Heart left ventricle (tissue), 16 donors: ENCODE measurements around the gene UMODL1. TPM values are rescaled to one million over a fixed set of nuclear protein-coding genes. Genes with fewer than 3 reads are reported as not detected.

Experiments used
- ATAC-seq, 4 donors: fragments of 200-7000 bp; cut with Tn5 transposase; one replicate each; pipeline ENCODE4 v1.9.1; 2020 to 2022; ENCODE audit warnings: moderate library complexity in 4 of 4, mild to moderate bottlenecking in 3 of 4, moderate number of reproducible peaks in 1 of 4
- DNase-seq, 5 donors: peaks; one replicate each; pipeline ENCODE4 v3.0.0-alpha.2; 2020
- H3K27ac ChIP-seq, 12 donors: fragments of 200-600 bp; sonication (generic) in 4 of 12; one replicate each; pipeline versions ENCODE4 v1.5.0 to v1.8.0; 2016 to 2022; ENCODE audit warnings: mild to moderate bottlenecking in 2 of 12
- H3K27me3 ChIP-seq, 9 donors: fragments of 200-600 bp; sonication (generic) in 2 of 9; one replicate each; pipeline versions ENCODE4 v1.5.1 to v1.8.0; 2016 to 2022; ENCODE audit warnings: mild to moderate bottlenecking in 3 of 9
- H3K36me3 ChIP-seq, 9 donors: fragments of 200-600 bp; sonication (generic) in 2 of 9; one replicate each; pipeline versions ENCODE4 v1.5.0 to v1.8.0; 2018 to 2022; ENCODE audit warnings: mild to moderate bottlenecking in 2 of 9
- H3K4me1 ChIP-seq, 12 donors: fragments of 200-600 bp; sonication (generic) in 4 of 12; one replicate each; pipeline versions ENCODE4 v1.5.0 to v1.8.0; 2016 to 2022; ENCODE audit warnings: mild to moderate bottlenecking in 3 of 12
- H3K4me3 ChIP-seq, 12 donors: fragments of 200-600 bp; sonication (generic) in 4 of 12; one replicate each; pipeline versions ENCODE4 v1.5.0 to v1.8.0; 2017 to 2022; ENCODE audit warnings: mild to moderate bottlenecking in 9 of 12, moderate library complexity in 4 of 12
- H3K9me3 ChIP-seq, 12 donors: fragments of 200-600 bp; sonication (generic) in 4 of 12; one replicate each; pipeline versions ENCODE4 v1.5.0 to v1.8.0; 2016 to 2022; ENCODE audit warnings: mild to moderate bottlenecking in 1 of 12
- POLR2A ChIP-seq, 2 donors: fragments of 450-650 bp; IDR thresholded peaks; one replicate each; pipeline ENCODE4 v1.6.1; 2017; ENCODE audit warnings: antibody characterized with exemption in 2 of 2, mild to moderate bottlenecking in 2 of 2, moderate library complexity in 2 of 2
- WGBS, 4 donors: extraction: QIAGEN DNeasy Blood & Tissue Kit in 2 of 4; methylation state at CpG; one replicate each; pipeline versions ENCODE4 v1.1.5 to v1.1.7; 2013 to 2018; 5-methylcytosine and 5-hydroxymethylcytosine counted together
- intact Hi-C, 10 donors: fragments of 100-400 bp; cut with DNase I; formaldehyde crosslinking; loops; one replicate each; pipeline versions ENCODE4 v1.11.1 to v1.14.2; 2022
- polyA plus RNA-seq, 2 donors: library from polyadenylated mRNA; stranded (reverse); fragments of 200-250 nt; gene quantifications; one replicate each; pipeline ENCODE4 v1.2.3, GENCODE V29; 2013
- total RNA-seq, 9 donors: library from RNA; depleted of rRNA in 2 of 9; stranded (reverse); fragments of >200 nt in 2 of 9; fragmentation: NEBNext Ultra II Directional in 3 of 9; extraction: Animal tissue kit (Norgen Biotek cat#: 25700) in 3 of 9; gene quantifications; one replicate each; pipeline versions ENCODE4 v1.1.0 to v1.2.4, GENCODE V29; 2016 to 2023
- TF ChIP-seq, protein P1 (sequence below), 12 donors: fragments of 200-600 bp; sonication (generic) in 4 of 12; IDR thresholded peaks; one replicate each; pipeline versions ENCODE4 v1.5.0 to v1.8.0; 2018 to 2022; ENCODE audit warnings: antibody characterized with exemption in 12 of 12, mild to moderate bottlenecking in 5 of 12
- donor health status: ischemic (EF 13 %, LVEDD 7.1; RV severe dilation, severe dysfunction).
- donor health status: healthy with polysubstance abuse.
- donor health status: DM: no; HTN: yes; CAD: no.
- donor health status: DM: no; HTN: no; CAD: no.
- donor health status: ischemic (EF 25% LVEDD 6.9; RV normal size, moderate dysfunction).
- donor health status: ischemic (EF 25% LVEDD 5.7; RV mildly dilated, moderate dysfunction).
- donor health status: healthy.
- donor health status: DM: yes; HTN: yes; CAD: no.
- donor health status: ischemic (EF 35%, LVEDD 5.7; RV mildly dilated, moderate dysfunction).
- donor health status: nonischemic (EF 11% LVEDD 7.7; RV severe dilation, severe dysfunction).
- donor health status: DM: yes; HTN: yes; CAD: no.
- donor health status: PGD.
- donor health status: ischemic (EF 29% LVEDD 5.4; RV normal size, mild dysfunction).
- donor health status: nonischemic (EF 23%, LVEDD 6.1; RV moderate dilation, normal function).

The UMODL1 gene
- total and polyA plus RNA-seq, 11 donors: 0.07 to 0.19 TPM; not detected in 9

DNA sequence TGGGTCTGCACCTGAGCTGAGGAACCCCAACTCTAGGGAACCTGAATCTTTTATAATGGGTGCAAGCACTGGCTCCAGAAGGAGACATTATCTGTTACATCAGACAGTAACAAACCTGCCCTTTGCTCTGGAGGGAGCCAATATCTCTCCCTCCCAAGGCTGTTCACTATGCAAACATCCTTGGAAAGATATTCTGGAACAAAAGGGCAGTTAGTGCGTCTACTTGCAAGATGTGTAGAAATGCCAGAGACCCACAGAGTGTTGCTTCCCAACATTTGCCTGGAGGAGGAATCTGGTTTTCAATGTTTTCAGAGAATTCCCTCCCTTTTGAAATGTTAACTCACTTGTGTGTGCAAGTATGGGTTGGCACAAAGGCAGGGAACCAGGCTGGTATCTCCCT is 31.9 kb downstream of the UMODL1 start:
- 78 to 91% (median 85%) methylated on average over 1 of the region's 1 CpG for WGBS, 4 donors
- ATAC-seq (no peak), DNase-seq (no peak)
- peaks cover 0 to 5% (median 0%) of the 10 kb centered on the region in 9 donors for H3K27me3 ChIP-seq
- H3K36me3 ChIP-seq: no peaks in the 10 kb centered on the region
- no peaks in the 10 kb centered on the region for H3K9me3 ChIP-seq
- H3K4me1 ChIP-seq: peaks cover 0 to 9% (median 2%) of the 10 kb centered on the region in 12 donors
- TF ChIP-seq, protein P1, sequence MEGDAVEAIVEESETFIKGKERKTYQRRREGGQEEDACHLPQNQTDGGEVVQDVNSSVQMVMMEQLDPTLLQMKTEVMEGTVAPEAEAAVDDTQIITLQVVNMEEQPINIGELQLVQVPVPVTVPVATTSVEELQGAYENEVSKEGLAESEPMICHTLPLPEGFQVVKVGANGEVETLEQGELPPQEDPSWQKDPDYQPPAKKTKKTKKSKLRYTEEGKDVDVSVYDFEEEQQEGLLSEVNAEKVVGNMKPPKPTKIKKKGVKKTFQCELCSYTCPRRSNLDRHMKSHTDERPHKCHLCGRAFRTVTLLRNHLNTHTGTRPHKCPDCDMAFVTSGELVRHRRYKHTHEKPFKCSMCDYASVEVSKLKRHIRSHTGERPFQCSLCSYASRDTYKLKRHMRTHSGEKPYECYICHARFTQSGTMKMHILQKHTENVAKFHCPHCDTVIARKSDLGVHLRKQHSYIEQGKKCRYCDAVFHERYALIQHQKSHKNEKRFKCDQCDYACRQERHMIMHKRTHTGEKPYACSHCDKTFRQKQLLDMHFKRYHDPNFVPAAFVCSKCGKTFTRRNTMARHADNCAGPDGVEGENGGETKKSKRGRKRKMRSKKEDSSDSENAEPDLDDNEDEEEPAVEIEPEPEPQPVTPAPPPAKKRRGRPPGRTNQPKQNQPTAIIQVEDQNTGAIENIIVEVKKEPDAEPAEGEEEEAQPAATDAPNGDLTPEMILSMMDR (IDR thresholded peaks at IDR 0.05): no peak
- TF ChIP-seq POLR2A (IDR thresholded peaks at IDR 0.05): no peak
- H3K4me3 ChIP-seq: no peak overlapping the region
- H3K27ac ChIP-seq: no peak overlapping the region
- intact Hi-C loops: loop anchor here in 1 of 10 donors (10.0 kb wide), 2 partner anchors 58 to 148 kb away; partner anchors contain the start of gene C2CD2

DNA sequence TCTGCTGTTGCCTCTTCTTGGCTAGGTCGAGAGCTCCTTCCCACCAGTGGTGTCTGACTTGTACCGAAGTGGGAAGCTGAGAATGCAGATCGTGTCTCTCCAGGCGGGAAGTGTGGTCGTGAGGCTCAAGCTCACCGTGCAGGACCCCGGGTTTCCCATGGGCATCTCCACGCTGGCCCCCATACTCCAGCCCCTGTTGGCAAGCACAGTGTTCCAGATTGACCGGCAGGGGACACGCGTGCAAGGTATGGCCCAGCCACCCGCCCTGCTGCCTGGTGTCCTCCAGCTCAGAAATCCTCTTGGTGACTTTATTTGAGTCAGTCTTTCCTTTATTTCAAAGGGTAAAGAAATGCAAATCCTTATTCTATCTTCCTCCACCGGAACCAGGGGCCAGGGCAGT is 32.7 kb downstream of the UMODL1 start:
- peaks cover 0 to 14% (median 0%) of the 10 kb centered on the region in 12 donors for H3K4me1 ChIP-seq
- ATAC-seq: no peak
- DNase-seq: no peak
- H3K9me3 ChIP-seq: no peaks in the 10 kb centered on the region
- peaks cover 0 to 5% (median 0%) of the 10 kb centered on the region in 9 donors for H3K27me3 ChIP-seq
- TF ChIP-seq, protein P1 (IDR thresholded peaks at IDR 0.05): no peak
- no peak overlapping the region for H3K4me3 ChIP-seq
- intact Hi-C loops: loop anchor here in 1 of 10 donors (10.0 kb wide), 2 partner anchors 59 to 149 kb away; partner anchors contain the start of gene C2CD2
- WGBS, 4 donors: 87 to 93% (median 90%) methylated on average over 7 to 13 of the region's 13 CpGs
- H3K27ac ChIP-seq: no peak overlapping the region
- no peaks in the 10 kb centered on the region for H3K36me3 ChIP-seq

DNA sequence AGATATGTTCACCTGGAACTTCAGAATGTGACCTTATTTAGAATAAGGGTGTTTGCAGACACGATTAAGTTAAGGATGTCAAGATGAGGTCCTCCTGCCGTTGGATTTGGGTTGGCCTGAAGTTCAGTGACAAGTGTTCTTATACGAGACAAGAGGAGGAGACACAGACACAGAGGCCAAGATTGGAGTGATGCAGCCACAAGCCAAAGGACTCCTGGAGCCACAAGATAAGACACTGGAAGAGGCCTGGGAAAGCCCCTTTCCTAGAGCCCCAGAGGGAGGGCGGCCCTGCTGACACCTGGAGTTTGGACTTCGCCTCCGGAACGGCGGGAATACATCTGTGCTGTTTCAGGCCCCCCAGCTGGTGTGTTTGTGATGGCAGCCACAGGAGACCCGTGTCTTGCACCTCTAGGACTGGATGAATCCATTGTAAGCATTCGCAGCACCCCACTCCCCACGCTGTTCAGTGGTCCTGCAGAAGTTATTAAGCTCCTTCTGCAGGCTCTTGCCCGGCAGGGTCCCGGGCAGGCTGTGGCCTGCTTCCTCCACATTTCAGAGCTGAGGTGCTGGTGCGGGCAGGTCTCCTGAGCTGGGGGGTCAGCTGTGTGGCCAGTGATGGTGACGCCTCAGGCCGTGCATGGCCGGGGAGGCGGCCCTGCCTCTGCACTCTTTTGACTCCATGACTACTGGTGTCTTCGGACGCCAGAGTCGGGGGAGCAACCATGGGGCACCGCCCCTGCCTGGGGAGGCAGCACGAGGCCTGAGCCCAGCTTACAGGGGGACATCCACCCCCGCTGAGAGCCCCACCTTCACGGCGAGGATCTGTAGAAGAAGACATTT is 34.6 kb downstream of the UMODL1 start:
- intact Hi-C loops: loop anchor here in 4 of 10 donors (5.0 to 10.0 kb wide), 3 partner anchors 61 to 151 kb away; partner anchors contain the start of genes ZBTB21 (in 4 of the 4) and C2CD2 (in 1 of the 4)
- ATAC-seq (no peak), DNase-seq (peak in 1 of 5 donors; percentile 49)
- peaks cover 0 to 14% (median 0%) of the 10 kb centered on the region in 12 donors for H3K4me1 ChIP-seq
- no peaks in the 10 kb centered on the region for H3K9me3 ChIP-seq
- 84 to 91% (median 88%) methylated on average over 18 to 26 of the region's 26 CpGs for WGBS, 4 donors
- H3K27me3 ChIP-seq: peaks cover 0 to 5% (median 0%) of the 10 kb centered on the region in 9 donors
- H3K4me3 ChIP-seq: no peak overlapping the region
- H3K36me3 ChIP-seq: no peaks in the 10 kb centered on the region
- TF ChIP-seq, protein P1 (IDR thresholded peaks at IDR 0.05): no peak
- no peak for TF ChIP-seq POLR2A (IDR thresholded peaks at IDR 0.05)
- H3K27ac ChIP-seq: no peak overlapping the region

DNA sequence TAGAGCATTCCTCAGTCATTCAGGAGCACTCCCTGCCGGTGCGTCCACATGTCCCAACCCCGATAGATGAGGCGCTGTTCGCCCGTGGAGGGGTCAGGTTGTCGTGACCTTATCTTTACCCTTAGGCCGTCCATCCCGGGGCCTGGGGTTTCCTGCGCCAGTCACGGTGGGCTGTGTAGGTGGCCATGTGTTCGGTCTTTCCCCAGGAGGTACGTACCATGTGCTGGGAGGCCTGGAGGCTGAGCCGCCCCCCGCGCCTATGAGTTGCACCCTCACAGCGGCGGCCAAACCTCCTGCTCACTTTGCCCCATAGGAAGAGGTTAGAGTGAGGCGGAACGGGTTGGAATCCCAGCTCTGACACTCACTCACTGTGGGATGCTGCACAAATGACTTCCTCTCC is 35.3 kb downstream of the UMODL1 start:
- 86 to 90% (median 87%) methylated on average over 15 to 20 of the region's 20 CpGs for WGBS, 4 donors
- intact Hi-C loops: loop anchor here in 4 of 10 donors (5.0 to 10.0 kb wide), 3 partner anchors 62 to 152 kb away; partner anchors contain the start of genes ZBTB21 (in 4 of the 4) and C2CD2 (in 1 of the 4)
- H3K27me3 ChIP-seq: peaks cover 0 to 5% (median 0%) of the 10 kb centered on the region in 9 donors
- H3K9me3 ChIP-seq: no peaks in the 10 kb centered on the region
- no peaks in the 10 kb centered on the region for H3K36me3 ChIP-seq
- ATAC-seq (no peak), DNase-seq (peak in 1 of 5 donors; percentile 26)
- H3K4me3 ChIP-seq: peak overlapping the region in 1 of 12 donors; percentile 39
- TF ChIP-seq, protein P1 (IDR thresholded peaks at IDR 0.05): no peak
- TF ChIP-seq POLR2A (IDR thresholded peaks at IDR 0.05): no peak
- H3K4me1 ChIP-seq: peaks cover 0 to 14% (median 0%) of the 10 kb centered on the region in 12 donors
- H3K27ac ChIP-seq: no peak overlapping the region
